22Rv1 (cell line): ENCODE data around the gene VWF.

Source experiments
- CTCF ChIP-seq: fragments of 450-650 bp; IDR thresholded peaks from 2 replicates; pipeline ENCODE4 v1.5.1; 2017; ENCODE audit warnings: mild to moderate bottlenecking
- ZFX ChIP-seq: fragments of 450-650 bp; IDR thresholded peaks from 2 replicates; pipeline ENCODE4 v1.6.1; 2017; ENCODE audit warnings: antibody characterized with exemption, borderline replicate concordance

- TF ChIP-seq CTCF: no peak
- no peak for TF ChIP-seq ZFX
Observed at GRCh38 chr12:5967645-5968415, 156.6 kb downstream of the VWF start.
